Muscle of arm (tissue), 12 donors: ENCODE results near the gene LMCD1. TPM values are rescaled to one million over a fixed set of nuclear protein-coding genes. Genes with fewer than 3 reads are reported as not detected.
"Not testable (repeated sequence)": the region's sequence is repeated elsewhere in the genome, so short reads cannot be mapped to it uniquely, and the experiment has no call there.

Experiments
- DNase-seq: peaks from one replicate; pipeline ENCODE4 v3.0.0-alpha.2; 2013
- polyA plus RNA-seq, 12 donors: library from polyadenylated mRNA; unstranded; fragments of 120-200 nt; gene quantifications; one replicate each; pipeline ENCODE4 v1.2.1, GENCODE V29; 2013; ENCODE audit not compliant: insufficient read length in 12 of 12

Gene LMCD1
- polyA plus RNA-seq, 12 donors: 77.4 to 304 (median 188) TPM

- DNase-seq: peak; percentile 73
Measured at GRCh38 chr3:8557298-8557697, 55.7 kb downstream of the LMCD1 start.

- DNase-seq: no peak
Measured at GRCh38 chr3:8558645-8559044, 57.0 kb downstream of the LMCD1 start.

GRCh38 chr3:8559351-8559750 lies 57.7 kb downstream of the LMCD1 start:
- DNase-seq: no peak

GRCh38 chr3:8560366-8561007 lies 58.9 kb downstream of the LMCD1 start:
- no peak for DNase-seq

DNA sequence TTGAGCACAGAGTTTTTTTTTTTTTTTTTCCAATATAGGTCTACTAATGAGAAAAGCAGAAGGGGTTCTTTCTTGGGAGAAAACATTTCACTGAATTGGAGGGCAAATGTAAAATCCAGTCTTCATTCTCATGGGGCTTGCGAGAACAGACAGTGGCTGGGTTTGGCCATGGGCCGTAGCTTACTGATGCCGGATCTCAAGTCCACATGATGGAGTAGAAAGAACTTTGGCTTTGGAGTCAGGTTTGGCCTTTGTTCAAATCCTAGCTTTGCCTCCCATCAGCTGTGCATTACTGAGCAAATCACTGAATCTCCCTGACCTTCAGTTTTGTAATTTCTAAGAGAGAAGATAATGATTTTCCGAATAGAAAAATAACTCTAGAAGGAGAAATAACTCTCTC lies 59.7 kb downstream of the LMCD1 start:
- peak; percentile 84 for DNase-seq

GRCh38 chr3:8562081-8562595 lies 60.5 kb downstream of the LMCD1 start:
- DNase-seq: no peak

GRCh38 chr3:8563146-8563545 lies 61.5 kb downstream of the LMCD1 start:
- no peak for DNase-seq

GRCh38 chr3:8563597-8563996 lies 62.0 kb downstream of the LMCD1 start:
- no peak for DNase-seq

- no peak for DNase-seq
Measured at GRCh38 chr3:8565376-8565775, 63.8 kb downstream of the LMCD1 start.

DNA sequence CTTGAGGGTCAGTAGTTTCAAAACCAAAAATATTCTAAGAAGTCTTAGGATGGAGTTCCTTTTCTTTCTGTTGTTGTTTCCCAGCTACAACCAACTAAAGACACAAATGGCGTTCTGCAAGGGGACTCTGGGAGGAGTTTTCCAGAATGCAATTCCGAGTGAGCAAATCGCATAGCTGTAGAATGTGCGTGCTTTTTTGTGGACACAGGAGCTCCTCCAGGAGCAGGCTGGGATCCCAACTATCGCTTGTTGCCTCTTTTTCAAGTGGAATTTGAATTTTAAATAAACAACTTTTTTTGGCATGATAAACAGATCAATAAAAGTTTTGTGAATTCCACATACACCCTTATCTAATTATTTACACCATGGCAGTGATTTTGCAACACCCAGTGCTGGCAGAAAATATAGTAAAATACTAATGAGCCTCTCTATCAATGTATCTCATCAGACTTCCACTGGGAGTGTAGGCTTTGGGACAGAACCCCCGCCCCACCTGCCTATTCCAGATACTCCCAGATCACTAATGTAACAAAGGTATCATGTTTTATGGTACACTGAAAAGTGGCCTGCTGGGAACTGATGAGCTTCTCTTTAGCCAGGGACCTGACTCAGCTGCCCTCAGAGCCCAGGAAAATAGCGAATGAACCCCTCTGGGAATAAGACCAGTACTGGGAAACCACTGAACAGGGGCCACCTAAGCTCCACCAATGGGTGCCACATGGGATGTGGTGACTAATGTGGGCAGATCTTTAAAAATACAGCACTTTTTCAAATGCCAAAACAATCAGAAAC lies 66.4 kb downstream of the LMCD1 start:
- no peak for DNase-seq

DNA sequence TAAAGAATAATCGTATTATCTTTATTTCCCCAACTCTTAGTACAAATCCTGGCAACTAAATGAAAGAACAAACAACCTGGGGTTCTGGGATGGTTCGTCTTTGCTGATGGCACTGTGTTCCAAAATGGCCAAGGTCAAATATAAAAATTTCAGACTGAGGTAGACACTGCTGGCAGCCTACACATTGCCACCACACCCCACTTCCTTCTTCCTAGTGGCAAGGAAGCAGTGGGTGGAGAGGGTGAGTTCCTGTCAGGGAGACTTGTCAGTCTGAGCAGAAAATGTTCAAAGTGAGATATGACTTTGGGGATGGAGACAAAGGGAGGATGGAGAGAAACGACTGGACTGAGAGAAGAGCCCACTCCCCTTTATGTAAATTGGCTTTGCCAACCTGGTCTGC lies 69.6 kb downstream of the LMCD1 start:
- DNase-seq: no peak

- DNase-seq: no peak
Measured at GRCh38 chr3:8573342-8573926, 71.8 kb downstream of the LMCD1 start.

DNA sequence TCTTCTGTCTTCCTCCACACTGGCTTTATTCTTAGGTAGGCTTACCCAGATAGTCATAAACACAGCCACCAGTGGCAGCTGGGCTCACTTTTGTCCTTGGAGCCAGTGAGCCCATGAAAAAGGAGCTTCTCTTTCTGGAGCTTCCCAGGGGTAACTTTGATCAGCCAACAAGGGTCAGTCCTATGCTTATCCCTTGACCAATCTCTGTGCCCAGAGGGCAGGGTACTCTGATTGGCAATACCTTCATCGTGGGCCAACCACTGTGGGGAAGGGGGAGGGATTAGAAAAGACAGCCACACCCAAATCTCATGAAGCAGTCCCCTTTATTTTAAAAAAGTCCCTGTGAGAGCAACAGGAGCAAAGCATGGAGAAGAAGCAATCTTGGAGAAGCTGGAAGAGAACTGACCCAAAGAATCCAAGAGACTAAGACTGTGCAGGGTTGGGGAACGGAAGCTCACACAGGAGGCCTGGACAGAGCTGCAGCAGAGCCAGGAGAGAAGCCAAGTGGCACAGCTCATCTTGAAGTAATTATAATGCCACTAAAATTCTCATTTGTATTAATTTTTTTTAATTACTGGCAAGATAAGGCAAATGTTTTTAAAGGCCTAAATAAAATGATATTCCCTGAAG lies 72.5 kb downstream of the LMCD1 start:
- no peak for DNase-seq

DNA sequence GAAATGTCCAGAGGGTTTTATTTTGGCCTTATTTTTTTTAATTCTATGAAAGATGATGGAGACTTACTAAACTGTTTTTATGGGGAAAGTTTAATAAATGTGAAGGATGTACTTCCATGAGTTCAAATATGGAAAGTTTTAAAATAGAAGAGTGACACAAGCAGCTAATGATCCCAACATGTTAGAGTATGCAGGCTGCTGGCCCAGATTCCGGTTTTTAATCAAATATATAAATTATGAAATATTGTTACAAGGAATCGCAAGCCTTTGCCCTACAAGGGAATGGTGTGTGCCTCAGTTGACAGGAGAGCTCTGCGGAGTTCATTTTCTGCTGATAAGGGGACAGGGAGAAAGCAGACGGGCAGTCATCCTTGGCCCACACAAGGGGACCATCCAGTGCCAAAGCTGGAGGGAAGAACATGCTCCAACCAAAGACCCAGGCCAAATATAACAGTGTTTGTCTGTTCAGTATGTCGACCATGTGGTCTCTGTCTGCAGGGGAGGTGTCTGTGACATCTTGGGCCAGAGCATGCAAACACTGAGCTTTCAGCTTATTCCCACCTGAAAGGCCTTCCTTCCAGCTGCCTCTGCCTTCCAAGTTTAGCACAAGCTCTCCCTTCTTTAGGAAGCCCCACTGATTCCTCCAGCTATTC lies 73.2 kb downstream of the LMCD1 start:
- DNase-seq: no peak

GRCh38 chr3:8575364-8576104 lies 73.9 kb downstream of the LMCD1 start:
- no peak for DNase-seq

- no peak for DNase-seq
Measured at GRCh38 chr3:8576436-8576835, 74.8 kb downstream of the LMCD1 start.

DNA sequence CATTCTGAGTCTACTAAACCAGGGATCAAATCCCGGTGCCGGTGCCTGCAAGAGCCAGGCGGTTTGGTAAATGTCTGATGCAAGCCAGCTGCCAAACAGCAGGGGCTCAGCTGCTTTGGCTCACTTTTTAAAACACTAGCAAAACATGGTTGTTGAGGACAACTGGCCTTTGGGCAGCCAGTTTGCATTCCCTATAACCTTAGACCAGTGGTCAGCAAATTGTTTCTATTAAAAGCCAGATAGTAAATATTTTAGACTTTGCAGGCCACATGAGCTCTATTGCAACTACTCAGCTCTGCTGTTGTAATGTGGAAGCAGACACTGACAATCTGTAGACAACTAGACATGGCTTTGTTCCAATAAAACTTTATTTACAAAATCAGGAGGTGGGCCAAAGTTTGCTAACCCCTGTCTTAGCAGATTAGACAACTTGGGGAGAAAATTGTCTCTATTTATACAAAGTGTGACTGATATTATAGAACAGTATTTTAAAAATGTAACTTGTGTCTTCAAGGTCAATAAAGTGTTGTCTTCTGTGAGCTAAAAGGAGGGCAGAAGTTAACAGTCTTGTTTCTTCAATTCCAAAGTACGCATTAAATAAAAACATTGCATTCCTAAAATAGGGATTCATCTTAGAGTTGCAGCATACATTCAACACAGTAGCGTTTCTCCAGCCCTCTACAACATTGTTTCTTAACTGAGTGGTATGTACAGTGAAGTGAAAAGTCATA lies 75.4 kb downstream of the LMCD1 start:
- no peak for DNase-seq

DNA sequence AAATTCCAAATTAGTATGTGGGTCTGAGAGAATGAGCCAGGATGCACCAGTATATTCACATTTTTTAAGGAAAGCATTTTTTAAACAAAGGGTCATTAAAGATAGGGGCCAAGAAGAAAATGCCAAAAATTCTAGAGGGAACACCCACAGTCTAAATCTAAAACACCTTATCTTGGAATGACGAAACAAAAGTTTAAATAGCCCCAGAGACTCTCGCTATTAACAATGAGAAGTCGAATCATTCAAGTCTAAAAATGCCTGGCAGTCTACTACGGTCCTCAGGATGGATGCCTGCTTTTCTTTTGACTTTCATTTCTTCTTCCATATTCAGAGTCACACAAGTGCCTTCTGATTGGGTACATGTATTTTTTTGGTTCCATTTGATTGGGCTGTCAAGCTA lies 76.7 kb downstream of the LMCD1 start:
- no peak for DNase-seq

DNA sequence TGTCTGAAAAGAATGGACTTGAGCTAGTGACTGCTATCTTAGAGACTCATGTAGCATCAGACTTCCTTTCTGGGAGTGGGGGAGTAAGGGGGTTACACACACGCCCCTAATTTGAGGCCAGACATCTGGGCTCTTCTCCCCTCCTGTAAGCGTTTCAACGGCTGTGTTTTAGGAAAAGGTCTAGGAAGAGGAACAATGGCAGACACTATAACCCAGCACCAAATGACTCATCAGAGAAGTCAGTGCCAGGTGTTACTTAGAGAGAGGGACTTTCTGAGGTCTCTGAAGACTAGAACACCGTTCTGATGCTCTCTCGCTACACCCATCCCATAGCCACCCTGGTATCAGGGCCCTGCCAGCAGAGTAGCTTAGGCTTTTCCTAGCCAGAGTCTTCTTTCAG lies 77.5 kb downstream of the LMCD1 start:
- no peak for DNase-seq

DNA sequence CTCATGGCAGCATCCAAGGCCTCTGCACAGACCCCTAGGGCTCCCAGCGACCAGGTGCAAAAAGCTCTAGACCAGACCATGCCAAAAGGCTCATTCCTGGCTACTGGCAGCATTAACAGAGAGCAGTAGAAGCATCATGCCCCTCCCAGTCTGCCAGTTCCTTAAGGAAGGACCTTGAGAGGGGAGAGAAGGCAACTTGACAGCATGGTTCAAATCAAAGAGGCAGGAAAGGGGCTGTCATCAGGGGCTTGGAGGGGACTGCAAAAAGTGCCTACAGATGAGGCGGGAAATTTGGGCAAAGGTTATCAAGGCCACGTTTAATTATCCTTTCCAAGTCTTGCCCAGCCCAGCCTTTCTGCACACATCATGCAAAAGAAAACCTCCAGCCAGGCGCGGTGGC lies 78.3 kb downstream of the LMCD1 start:
- DNase-seq: no peak

DNA sequence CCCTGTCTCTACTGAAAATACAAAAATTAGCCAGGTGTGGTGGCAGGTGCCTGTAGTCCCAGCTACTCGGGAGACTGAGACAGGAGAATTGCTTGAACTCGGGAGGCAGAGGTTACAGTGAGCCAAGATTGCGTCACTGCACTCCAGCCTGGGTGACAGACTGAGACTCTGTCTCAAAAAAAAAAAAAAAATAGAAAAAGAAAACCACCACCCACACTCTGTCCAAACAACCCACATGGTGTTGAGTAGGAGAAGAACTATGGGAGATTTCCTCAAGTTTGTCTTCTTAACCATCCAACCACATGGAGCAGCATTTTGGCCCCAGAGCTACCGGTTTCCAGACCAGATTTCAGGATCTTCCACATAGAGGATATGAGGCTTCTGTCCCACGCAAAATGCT lies 78.8 kb downstream of the LMCD1 start:
- DNase-seq: not testable (repeated sequence)
